Measurements from ENCODE around the gene DNAAF8.

DNAAF8 gene

GRCh38 chr16:4755687-4756086 lies 21.4 kb downstream of the DNAAF8 start:
- H3K27ac ChIP-seq (ENCODE audit: low read length) = no peak overlapping the region
- no peak overlapping the region for H3K9ac ChIP-seq (ENCODE audit: low read depth, low read length)
- peaks cover 86% of the 10 kb centered on the region for H3K36me3 ChIP-seq (ENCODE audit: insufficient read depth, low read length)
- no peak overlapping the region for H2AFZ ChIP-seq (ENCODE audit: low read depth, low read length)
- DNase-seq = no peak
- H4K20me1 ChIP-seq (ENCODE audit: insufficient read depth, low read length) = no peaks in the 10 kb centered on the region
- no peak overlapping the region for H3K4me2 ChIP-seq (ENCODE audit: insufficient read depth, low read length)
- ATAC-seq (ENCODE audit: insufficient read depth, low read depth) = no peak
- H3K27me3 ChIP-seq (ENCODE audit: insufficient read depth, low read length, poor library complexity) = no peaks in the 10 kb centered on the region
- peaks cover 5% of the 10 kb centered on the region for H3K9me3 ChIP-seq (ENCODE audit: insufficient read depth, low read length, severe bottlenecking)
- no peak overlapping the region for H3K4me3 ChIP-seq (ENCODE audit: low read depth in 1 of 2, low read length in 2 of 2)
- peaks cover 6% of the 10 kb centered on the region; the same call in 1 of the 2 replicates for H3K79me2 ChIP-seq (ENCODE audit: insufficient read depth, low read length)
- H3K4me1 ChIP-seq (ENCODE audit: insufficient read depth, low read length) = no peaks in the 10 kb centered on the region
- TF ChIP-seq EZH2 (IDR thresholded peaks at IDR 0.05; ENCODE audit: borderline replicate concordance, low read depth, low read length, severe bottlenecking) = no peak
- TF ChIP-seq CTCF (IDR thresholded peaks at IDR 0.05; ENCODE audit: borderline replicate concordance, extremely low read depth, low read length, poor library complexity, severe bottlenecking) = no peak

GRCh38 chr16:4760221-4760910 lies 26.0 kb downstream of the DNAAF8 start:
- Histone ChIP-seq H3K27me3 (ENCODE audit: insufficient read depth, low read length, poor library complexity) (no peaks in the 10 kb centered on the region), H3K9me3 (ENCODE audit: insufficient read depth, low read length, severe bottlenecking) (peaks cover 5% of the 10 kb centered on the region), H3K27ac (ENCODE audit: low read length) (no peak overlapping the region), H2AFZ (ENCODE audit: low read depth, low read length) (no peak overlapping the region), H3K4me3 (ENCODE audit: low read depth in 1 of 2, low read length in 2 of 2) (no peak overlapping the region), H4K20me1 (ENCODE audit: insufficient read depth, low read length) (0 out of 2 replicates have a peak, but pooled peaks cover 3% of the 10 kb centered on the region), H3K9ac (ENCODE audit: low read depth, low read length) (no peak overlapping the region), H3K4me2 (ENCODE audit: insufficient read depth, low read length) (no peak overlapping the region), H3K79me2 (ENCODE audit: insufficient read depth, low read length) (peaks cover 13% of the 10 kb centered on the region; the same call in 1 of the 2 replicates), H3K4me1 (ENCODE audit: insufficient read depth, low read length) (peaks cover 6% of the 10 kb centered on the region), H3K36me3 (ENCODE audit: insufficient read depth, low read length) (peaks cover 81% of the 10 kb centered on the region)
- ATAC-seq (ENCODE audit: insufficient read depth, low read depth) = no peak
- TF ChIP-seq EZH2 (IDR thresholded peaks at IDR 0.05; ENCODE audit: borderline replicate concordance, low read depth, low read length, severe bottlenecking) = no peak
- no peak for TF ChIP-seq CTCF (IDR thresholded peaks at IDR 0.05; ENCODE audit: borderline replicate concordance, extremely low read depth, low read length, poor library complexity, severe bottlenecking)
- DNase-seq = no peak

GRCh38 chr16:4762205-4762604 lies 27.9 kb downstream of the DNAAF8 start:
- ATAC-seq (ENCODE audit: insufficient read depth, low read depth) (no peak), DNase-seq (no peak)
- no peak overlapping the region for H3K27ac ChIP-seq (ENCODE audit: low read length)
- H3K4me1 ChIP-seq (ENCODE audit: insufficient read depth, low read length) = peaks cover 18% of the 10 kb centered on the region
- no peaks in the 10 kb centered on the region for H3K27me3 ChIP-seq (ENCODE audit: insufficient read depth, low read length, poor library complexity)
- no peak for TF ChIP-seq EZH2 (IDR thresholded peaks at IDR 0.05; ENCODE audit: borderline replicate concordance, low read depth, low read length, severe bottlenecking)
- TF ChIP-seq CTCF (IDR thresholded peaks at IDR 0.05; ENCODE audit: borderline replicate concordance, extremely low read depth, low read length, poor library complexity, severe bottlenecking) = no peak
- H3K4me2 ChIP-seq (ENCODE audit: insufficient read depth, low read length) = no peak overlapping the region
- H3K79me2 ChIP-seq (ENCODE audit: insufficient read depth, low read length) = peaks cover 25% of the 10 kb centered on the region
- H4K20me1 ChIP-seq (ENCODE audit: insufficient read depth, low read length) = 0 out of 2 replicates have a peak, but pooled peaks cover 3% of the 10 kb centered on the region
- no peak overlapping the region for H2AFZ ChIP-seq (ENCODE audit: low read depth, low read length)
- peaks cover 73% of the 10 kb centered on the region for H3K36me3 ChIP-seq (ENCODE audit: insufficient read depth, low read length)
- H3K9me3 ChIP-seq (ENCODE audit: insufficient read depth, low read length, severe bottlenecking) = no peaks in the 10 kb centered on the region
- H3K4me3 ChIP-seq (ENCODE audit: low read depth in 1 of 2, low read length in 2 of 2) = no peak overlapping the region
- H3K9ac ChIP-seq (ENCODE audit: low read depth, low read length) = no peak overlapping the region

All from DND-41 (cell line).